T1000 (cell line): ENCODE measurements around the gene COL5A2.

Source experiments
- DNase-seq: peaks from one replicate; lab custom pipeline; 2025; ENCODE audit warnings: mixed read lengths; lab: John Stamatoyannopoulos, UW

Gene COL5A2

GRCh38 chr2:189147361-189147760 is 32.2 kb downstream of the COL5A2 start:
- DNase-seq = no peak

- no peak for DNase-seq
Measured at GRCh38 chr2:189146553-189146952, 33.0 kb downstream of the COL5A2 start.

- no peak for DNase-seq
Measured at GRCh38 chr2:189144700-189145211, 34.8 kb downstream of the COL5A2 start.

GRCh38 chr2:189143925-189144324 is 35.6 kb downstream of the COL5A2 start:
- no peak for DNase-seq

- no peak for DNase-seq
Measured at GRCh38 chr2:189142893-189143759, 36.4 kb downstream of the COL5A2 start.

GRCh38 chr2:189138800-189139199 is 40.8 kb downstream of the COL5A2 start:
- DNase-seq = no peak

GRCh38 chr2:189137519-189137918 is 42.0 kb downstream of the COL5A2 start:
- DNase-seq = no peak

GRCh38 chr2:189134485-189134884 is 45.1 kb downstream of the COL5A2 start:
- DNase-seq = no peak

- no peak for DNase-seq
Measured at GRCh38 chr2:189131991-189132390, 47.6 kb downstream of the COL5A2 start.

- no peak for DNase-seq
Measured at GRCh38 chr2:189129971-189130370, 49.6 kb downstream of the COL5A2 start.

GRCh38 chr2:189128970-189129369 is 50.6 kb downstream of the COL5A2 start:
- no peak for DNase-seq

- no peak for DNase-seq
Measured at GRCh38 chr2:189127756-189128155, 51.8 kb downstream of the COL5A2 start.

GRCh38 chr2:189125195-189125594 is 54.4 kb downstream of the COL5A2 start:
- no peak for DNase-seq

GRCh38 chr2:189124175-189124574 is 55.4 kb downstream of the COL5A2 start:
- no peak for DNase-seq

GRCh38 chr2:189118386-189118785 is 61.2 kb downstream of the COL5A2 start:
- DNase-seq = no peak

GRCh38 chr2:189116979-189117378 is 62.6 kb downstream of the COL5A2 start:
- no peak for DNase-seq

GRCh38 chr2:189116087-189116486 is 63.5 kb downstream of the COL5A2 start:
- no peak for DNase-seq

GRCh38 chr2:189115126-189115525 is 64.4 kb downstream of the COL5A2 start:
- DNase-seq = no peak

GRCh38 chr2:189113963-189114362 is 65.6 kb downstream of the COL5A2 start:
- no peak for DNase-seq

GRCh38 chr2:189111063-189111715 is 68.4 kb downstream of the COL5A2 start:
- no peak for DNase-seq

GRCh38 chr2:189109921-189110397 is 69.6 kb downstream of the COL5A2 start:
- DNase-seq = no peak

GRCh38 chr2:189104934-189105333 is 74.6 kb downstream of the COL5A2 start:
- no peak for DNase-seq

- no peak for DNase-seq
Measured at GRCh38 chr2:189102735-189103134, 76.8 kb downstream of the COL5A2 start.
